ENCODE data around the gene REPS2. TPM values are rescaled to one million over a fixed set of nuclear protein-coding genes. Genes with fewer than 3 reads are reported as not detected.
A peak's percentile ranks its signal among the peaks of the same experiment; 100 is the strongest.

The REPS2 gene
- total RNA-seq, 6 donors from 2014 or later: 17.0 to 47.0 (median 29.4) TPM

DNA sequence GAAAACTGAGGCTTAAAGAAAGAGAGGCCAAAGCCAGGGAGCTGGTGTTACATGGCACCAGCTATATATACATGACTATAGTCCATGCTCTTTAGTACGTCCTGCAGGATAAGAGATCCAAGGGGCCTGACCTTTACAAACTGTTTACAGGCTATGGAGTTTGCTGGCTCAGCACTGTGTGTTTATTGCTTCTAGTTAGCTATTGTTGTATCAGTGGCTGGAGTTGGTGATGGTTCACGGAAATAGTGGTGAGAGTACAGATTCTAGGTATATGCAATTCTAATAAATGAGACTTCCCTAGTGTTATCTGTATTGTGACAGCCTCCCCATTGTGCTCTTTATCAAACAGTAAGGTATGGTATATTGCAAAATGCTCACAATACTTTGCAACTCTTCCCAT lies 46.5 kb downstream of the REPS2 start:
- Histone ChIP-seq H3K27me3 (no peaks in the 10 kb centered on the region), H3K27ac (no peak overlapping the region), H3K4me3 (no peak overlapping the region), H3K36me3 (no peaks in the 10 kb centered on the region), H3K4me1 (no peaks in the 10 kb centered on the region), H3K9me3 (no peaks in the 10 kb centered on the region)
- WGBS, 2 donors: 77 to 100% methylated on average over 1 to 2 of the region's 2 CpGs
- DNase-seq (no peak), ATAC-seq (ENCODE audit: low FRiP score in 2 of 2) (no peak)
- no peak for TF ChIP-seq EP300 (IDR thresholded peaks at IDR 0.05)
- no peak for TF ChIP-seq POLR2A (IDR thresholded peaks at IDR 0.05)
- no peak for TF ChIP-seq POLR2AphosphoS5 (IDR thresholded peaks at IDR 0.05)
- TF ChIP-seq, protein P1, sequence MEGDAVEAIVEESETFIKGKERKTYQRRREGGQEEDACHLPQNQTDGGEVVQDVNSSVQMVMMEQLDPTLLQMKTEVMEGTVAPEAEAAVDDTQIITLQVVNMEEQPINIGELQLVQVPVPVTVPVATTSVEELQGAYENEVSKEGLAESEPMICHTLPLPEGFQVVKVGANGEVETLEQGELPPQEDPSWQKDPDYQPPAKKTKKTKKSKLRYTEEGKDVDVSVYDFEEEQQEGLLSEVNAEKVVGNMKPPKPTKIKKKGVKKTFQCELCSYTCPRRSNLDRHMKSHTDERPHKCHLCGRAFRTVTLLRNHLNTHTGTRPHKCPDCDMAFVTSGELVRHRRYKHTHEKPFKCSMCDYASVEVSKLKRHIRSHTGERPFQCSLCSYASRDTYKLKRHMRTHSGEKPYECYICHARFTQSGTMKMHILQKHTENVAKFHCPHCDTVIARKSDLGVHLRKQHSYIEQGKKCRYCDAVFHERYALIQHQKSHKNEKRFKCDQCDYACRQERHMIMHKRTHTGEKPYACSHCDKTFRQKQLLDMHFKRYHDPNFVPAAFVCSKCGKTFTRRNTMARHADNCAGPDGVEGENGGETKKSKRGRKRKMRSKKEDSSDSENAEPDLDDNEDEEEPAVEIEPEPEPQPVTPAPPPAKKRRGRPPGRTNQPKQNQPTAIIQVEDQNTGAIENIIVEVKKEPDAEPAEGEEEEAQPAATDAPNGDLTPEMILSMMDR (IDR thresholded peaks at IDR 0.05): no peak

DNA sequence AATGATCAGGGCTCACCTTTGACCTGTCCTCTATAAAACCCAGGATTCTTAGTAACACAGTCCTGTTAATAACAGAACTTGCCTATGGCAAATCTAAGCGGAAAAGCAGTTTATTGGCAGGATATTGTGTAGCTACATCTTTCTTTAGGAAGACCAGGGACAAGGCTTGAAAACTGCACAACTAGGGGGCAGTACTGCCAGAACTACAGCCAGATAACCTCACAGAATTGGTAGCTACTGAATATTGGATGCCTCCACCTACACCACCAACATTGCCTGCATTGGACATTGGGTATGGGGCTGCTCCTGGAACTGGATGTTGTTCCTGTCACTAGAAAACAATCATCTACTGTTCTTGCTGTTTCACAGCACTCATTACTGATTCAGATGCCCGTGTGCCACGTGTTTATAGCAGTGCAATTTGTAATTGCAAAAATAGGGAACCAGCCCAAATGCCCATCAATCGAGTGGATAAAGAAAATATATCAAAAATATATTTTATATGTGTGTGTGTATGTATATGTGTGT lies 47.4 kb downstream of the REPS2 start:
- WGBS, 2 donors: 87 to 100% methylated on average over 4 of the region's 4 CpGs
- Histone ChIP-seq H3K27me3 (no peaks in the 10 kb centered on the region), H3K4me3 (no peak overlapping the region)

DNA sequence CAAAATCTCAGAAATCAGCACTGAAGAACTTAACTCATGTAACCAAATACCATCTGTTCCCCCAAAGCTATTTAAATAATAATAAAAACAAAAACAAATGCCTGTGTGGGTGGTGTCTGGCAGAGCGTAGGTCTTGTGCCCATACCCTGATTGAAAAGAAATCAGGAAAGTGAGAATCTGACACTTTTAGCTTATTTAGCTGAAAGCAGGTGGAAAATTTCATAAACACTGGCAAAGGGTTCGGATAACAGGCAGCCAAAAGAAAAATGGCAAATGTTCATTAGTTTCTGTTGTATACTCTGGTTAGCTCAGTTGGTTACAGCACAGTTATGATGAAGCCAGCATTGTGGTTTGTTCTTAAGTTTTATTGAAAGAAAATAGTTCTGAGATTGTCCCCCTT lies 48.3 kb downstream of the REPS2 start:
- WGBS, 2 donors: 72 to 77% methylated on average over 2 of the region's 2 CpGs
- no peaks in the 10 kb centered on the region for H3K36me3 ChIP-seq
- DNase-seq: no peak
- no peak overlapping the region for H3K27ac ChIP-seq
- no peaks in the 10 kb centered on the region for H3K27me3 ChIP-seq
- no peaks in the 10 kb centered on the region for H3K9me3 ChIP-seq
- H3K4me3 ChIP-seq: no peak overlapping the region
- TF ChIP-seq, protein P1 (IDR thresholded peaks at IDR 0.05): no peak
- no peak for TF ChIP-seq POLR2A (IDR thresholded peaks at IDR 0.05)
- no peak for TF ChIP-seq EP300 (IDR thresholded peaks at IDR 0.05)
- no peak for TF ChIP-seq POLR2AphosphoS5 (IDR thresholded peaks at IDR 0.05)
- ATAC-seq (ENCODE audit: low FRiP score in 2 of 2): no peak
- H3K4me1 ChIP-seq: no peaks in the 10 kb centered on the region

More for the DNA sequence above, 47.4 kb downstream of the REPS2 start:
- TF ChIP-seq EP300 (IDR thresholded peaks at IDR 0.05): no peak
- no peak for TF ChIP-seq POLR2AphosphoS5 (IDR thresholded peaks at IDR 0.05)
- no peak for TF ChIP-seq POLR2A (IDR thresholded peaks at IDR 0.05)
- TF ChIP-seq, protein P1 (IDR thresholded peaks at IDR 0.05): no peak
- Histone ChIP-seq H3K36me3 (no peaks in the 10 kb centered on the region), H3K4me1 (no peaks in the 10 kb centered on the region), H3K27ac (no peak overlapping the region), H3K9me3 (no peaks in the 10 kb centered on the region)
- no peak for DNase-seq
- ATAC-seq (ENCODE audit: low FRiP score in 2 of 2): no peak

DNA sequence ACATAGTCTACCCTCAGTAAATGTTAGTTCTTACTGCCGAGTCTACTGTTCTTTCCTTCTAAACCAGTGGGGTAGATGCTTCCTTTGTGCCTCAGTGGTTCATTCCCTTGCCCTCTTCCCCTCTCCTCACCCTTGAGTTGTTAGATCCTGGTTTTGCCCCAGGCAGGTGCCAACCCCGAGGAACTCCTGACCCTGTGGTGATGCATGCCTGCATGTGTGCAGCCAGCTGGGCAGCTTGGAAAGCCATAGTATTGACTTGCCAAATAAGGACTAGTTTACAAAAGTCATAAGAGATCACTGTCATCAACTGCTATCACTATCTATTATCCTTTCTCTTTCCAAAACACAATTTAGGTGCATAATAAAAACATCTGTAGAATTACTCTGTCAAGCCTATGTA lies 50.9 kb downstream of the REPS2 start:
- Histone ChIP-seq H3K9me3 (no peaks in the 10 kb centered on the region), H3K36me3 (no peaks in the 10 kb centered on the region), H3K27ac (no peak overlapping the region), H3K4me1 (no peaks in the 10 kb centered on the region), H3K27me3 (no peaks in the 10 kb centered on the region), H3K4me3 (no peak overlapping the region)
- DNase-seq (no peak), ATAC-seq (ENCODE audit: low FRiP score in 2 of 2) (no peak)
- TF ChIP-seq, protein P1 (IDR thresholded peaks at IDR 0.05): no peak
- TF ChIP-seq POLR2A (IDR thresholded peaks at IDR 0.05): no peak
- no peak for TF ChIP-seq EP300 (IDR thresholded peaks at IDR 0.05)
- no peak for TF ChIP-seq POLR2AphosphoS5 (IDR thresholded peaks at IDR 0.05)
- WGBS, 2 donors: 70 to 80% methylated on average over 1 to 2 of the region's 2 CpGs

DNA sequence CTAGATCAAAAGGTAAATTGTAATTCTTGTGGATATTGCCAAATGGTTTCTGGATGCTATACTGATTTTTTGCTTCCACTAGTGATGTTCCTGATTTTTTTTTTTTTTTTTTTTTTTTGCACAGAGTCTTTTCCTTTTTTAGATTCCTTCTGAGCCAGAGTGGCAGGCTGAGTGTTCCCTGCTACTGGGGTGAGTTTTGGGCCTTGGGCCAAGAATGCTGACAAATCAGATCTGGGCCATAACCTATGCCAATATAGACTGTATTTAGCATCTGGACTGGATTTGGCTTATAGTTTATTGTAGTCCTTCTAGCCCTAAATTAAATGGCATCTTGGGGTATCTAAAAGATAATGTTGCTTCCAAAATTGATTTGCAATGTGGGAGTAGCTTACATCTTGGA lies 52.8 kb downstream of the REPS2 start:
- Histone ChIP-seq H3K9me3 (no peaks in the 10 kb centered on the region), H3K4me3 (no peak overlapping the region), H3K27me3 (no peaks in the 10 kb centered on the region), H3K36me3 (no peaks in the 10 kb centered on the region), H3K27ac (no peak overlapping the region), H3K4me1 (no peaks in the 10 kb centered on the region)
- peak in 1 of 2 donors; percentile 32 for DNase-seq
- TF ChIP-seq EP300 (IDR thresholded peaks at IDR 0.05) (no peak), POLR2AphosphoS5 (IDR thresholded peaks at IDR 0.05) (no peak), POLR2A (IDR thresholded peaks at IDR 0.05) (no peak)
- TF ChIP-seq, protein P1 (IDR thresholded peaks at IDR 0.05): no peak
- no peak for ATAC-seq (ENCODE audit: low FRiP score in 2 of 2)

All from upper lobe of left lung (tissue), 6 donors.